ENCODE measurements around the gene CIROP.

Gene CIROP

DNA sequence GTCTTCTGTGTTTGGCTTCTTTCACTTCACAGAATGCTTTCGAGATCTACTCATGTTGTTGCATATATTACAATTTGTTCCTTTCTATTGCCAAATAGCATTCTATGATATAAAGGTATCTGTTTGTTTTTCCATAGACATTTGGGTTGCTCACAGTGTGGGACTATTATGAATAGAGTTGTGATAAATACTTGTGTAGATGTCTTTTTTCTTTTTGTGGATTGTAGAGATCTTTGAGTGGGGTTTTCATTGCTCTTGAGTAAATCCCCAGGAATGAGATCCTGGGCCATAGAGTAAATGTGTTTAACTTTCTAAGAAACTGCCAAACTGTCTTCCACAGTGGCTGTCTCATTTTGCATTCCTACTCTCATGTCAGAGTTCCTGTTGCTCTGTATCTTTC lies 39.1 kb upstream of the CIROP start:
- H3K4me3 ChIP-seq (ENCODE audit: low read depth, low read length, poor library complexity, severe bottlenecking) = no peak overlapping the region
- no peaks in the 10 kb centered on the region for H3F3A ChIP-seq (ENCODE audit: insufficient read depth, low read length)
- no peaks in the 10 kb centered on the region for H3K79me2 ChIP-seq (ENCODE audit: insufficient read depth, low read length)
- H3K4me1 ChIP-seq (ENCODE audit: insufficient read depth, low read length, severe bottlenecking) = no peaks in the 10 kb centered on the region
- H3K4me2 ChIP-seq (ENCODE audit: low read length) = no peak overlapping the region
- no peaks in the 10 kb centered on the region for H3K36me3 ChIP-seq (ENCODE audit: insufficient read depth, low read length)
- no peaks in the 10 kb centered on the region for H3K9me3 ChIP-seq (ENCODE audit: low read length)
- no peak overlapping the region for H3K9ac ChIP-seq (ENCODE audit: low read length)
- H4K20me1 ChIP-seq (ENCODE audit: insufficient read depth, low read length) = no peaks in the 10 kb centered on the region
- H3K9me2 ChIP-seq (ENCODE audit: low read depth, low read length) = no peaks in the 10 kb centered on the region
- no peak for TF ChIP-seq EZH2 (IDR thresholded peaks at IDR 0.05; ENCODE audit: borderline replicate concordance, low read length)
- TF ChIP-seq, protein P1, sequence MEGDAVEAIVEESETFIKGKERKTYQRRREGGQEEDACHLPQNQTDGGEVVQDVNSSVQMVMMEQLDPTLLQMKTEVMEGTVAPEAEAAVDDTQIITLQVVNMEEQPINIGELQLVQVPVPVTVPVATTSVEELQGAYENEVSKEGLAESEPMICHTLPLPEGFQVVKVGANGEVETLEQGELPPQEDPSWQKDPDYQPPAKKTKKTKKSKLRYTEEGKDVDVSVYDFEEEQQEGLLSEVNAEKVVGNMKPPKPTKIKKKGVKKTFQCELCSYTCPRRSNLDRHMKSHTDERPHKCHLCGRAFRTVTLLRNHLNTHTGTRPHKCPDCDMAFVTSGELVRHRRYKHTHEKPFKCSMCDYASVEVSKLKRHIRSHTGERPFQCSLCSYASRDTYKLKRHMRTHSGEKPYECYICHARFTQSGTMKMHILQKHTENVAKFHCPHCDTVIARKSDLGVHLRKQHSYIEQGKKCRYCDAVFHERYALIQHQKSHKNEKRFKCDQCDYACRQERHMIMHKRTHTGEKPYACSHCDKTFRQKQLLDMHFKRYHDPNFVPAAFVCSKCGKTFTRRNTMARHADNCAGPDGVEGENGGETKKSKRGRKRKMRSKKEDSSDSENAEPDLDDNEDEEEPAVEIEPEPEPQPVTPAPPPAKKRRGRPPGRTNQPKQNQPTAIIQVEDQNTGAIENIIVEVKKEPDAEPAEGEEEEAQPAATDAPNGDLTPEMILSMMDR (IDR thresholded peaks at IDR 0.05; ENCODE audit: low read length) = no peak
- no peak overlapping the region for H3K27ac ChIP-seq (ENCODE audit: low read depth, low read length, poor library complexity, severe bottlenecking)
- peaks cover 6% of the 10 kb centered on the region; the same call in 1 of the 2 replicates for H3K27me3 ChIP-seq (ENCODE audit: insufficient read depth, low read length)
- H2AFZ ChIP-seq (ENCODE audit: low read length) = no peak overlapping the region

DNA sequence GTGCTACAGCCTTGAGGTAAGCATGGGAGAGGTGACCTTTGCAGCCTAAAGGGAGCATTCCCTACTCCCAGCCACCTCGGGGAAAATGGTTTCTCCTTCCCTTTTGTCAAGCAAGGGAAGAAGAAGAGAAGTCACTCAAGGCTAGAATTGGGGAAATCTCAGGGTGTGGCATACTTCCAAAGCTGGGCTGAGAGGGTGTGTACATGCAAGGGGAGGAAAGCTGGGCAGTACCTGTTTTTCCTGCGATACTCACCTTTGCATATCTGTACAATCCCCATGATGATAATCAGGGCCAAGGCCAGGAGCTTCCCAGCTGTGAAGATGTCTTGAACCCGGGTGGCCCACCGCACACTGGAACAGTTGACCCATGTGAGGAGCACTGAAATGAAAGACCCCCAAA lies 38.0 kb upstream of the CIROP start:
- no peak overlapping the region for H2AFZ ChIP-seq (ENCODE audit: low read length)
- H3K9me2 ChIP-seq (ENCODE audit: low read depth, low read length) = no peaks in the 10 kb centered on the region
- no peaks in the 10 kb centered on the region for H3K79me2 ChIP-seq (ENCODE audit: insufficient read depth, low read length)
- peaks cover 6% of the 10 kb centered on the region; the same call in 1 of the 2 replicates for H3K27me3 ChIP-seq (ENCODE audit: insufficient read depth, low read length)
- no peak overlapping the region for H3K9ac ChIP-seq (ENCODE audit: low read length)
- no peaks in the 10 kb centered on the region for H3F3A ChIP-seq (ENCODE audit: insufficient read depth, low read length)
- no peak overlapping the region for H3K27ac ChIP-seq (ENCODE audit: low read depth, low read length, poor library complexity, severe bottlenecking)
- no peaks in the 10 kb centered on the region for H4K20me1 ChIP-seq (ENCODE audit: insufficient read depth, low read length)
- TF ChIP-seq, protein P1 (IDR thresholded peaks at IDR 0.05; ENCODE audit: low read length) = no peak
- no peak for TF ChIP-seq EZH2 (IDR thresholded peaks at IDR 0.05; ENCODE audit: borderline replicate concordance, low read length)
- H3K4me1 ChIP-seq (ENCODE audit: insufficient read depth, low read length, severe bottlenecking) = no peaks in the 10 kb centered on the region
- H3K36me3 ChIP-seq (ENCODE audit: insufficient read depth, low read length) = no peaks in the 10 kb centered on the region
- no peak overlapping the region for H3K4me2 ChIP-seq (ENCODE audit: low read length)
- H3K4me3 ChIP-seq (ENCODE audit: low read depth, low read length, poor library complexity, severe bottlenecking) = no peak overlapping the region
- no peaks in the 10 kb centered on the region for H3K9me3 ChIP-seq (ENCODE audit: low read length)

DNA sequence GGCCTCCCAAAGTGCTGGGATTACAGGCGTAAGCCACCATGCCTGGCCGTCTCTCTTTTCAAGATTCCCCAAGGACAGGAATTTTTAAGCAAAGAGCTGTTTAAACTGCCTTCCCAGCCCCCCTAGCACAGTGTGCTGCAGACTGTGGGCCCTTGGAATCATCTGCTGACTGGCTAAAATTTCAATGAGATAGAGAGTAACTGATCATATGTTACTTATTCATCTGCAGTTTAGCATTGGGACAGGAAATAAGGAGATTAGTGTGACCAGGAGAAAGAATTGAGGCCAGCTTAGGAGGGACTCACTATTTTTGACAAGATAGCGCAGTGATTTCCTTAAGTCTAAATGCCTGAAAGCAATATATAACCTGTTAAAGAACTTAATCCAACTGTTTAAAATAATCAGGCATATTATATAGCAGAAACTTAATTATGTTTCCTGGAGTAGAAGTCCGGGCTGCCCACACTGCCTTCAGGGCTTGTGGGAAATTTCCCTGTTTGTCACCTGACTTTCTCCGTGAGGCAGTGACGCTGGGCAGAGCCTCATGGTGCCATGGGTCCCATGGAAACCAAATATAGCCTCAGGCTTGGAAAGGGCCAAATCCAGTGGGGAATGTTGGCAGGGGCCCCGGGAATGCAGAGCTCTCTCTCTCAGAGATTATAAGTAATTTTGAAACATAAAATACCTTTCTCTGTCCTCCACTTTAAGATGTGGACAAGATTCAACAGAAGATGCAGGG lies 37.1 kb upstream of the CIROP start:
- Histone ChIP-seq H3K27ac (ENCODE audit: low read depth, low read length, poor library complexity, severe bottlenecking) (no peak overlapping the region), H2AFZ (ENCODE audit: low read length) (no peak overlapping the region), H3K4me3 (ENCODE audit: low read depth, low read length, poor library complexity, severe bottlenecking) (no peak overlapping the region), H3K36me3 (ENCODE audit: insufficient read depth, low read length) (no peaks in the 10 kb centered on the region), H4K20me1 (ENCODE audit: insufficient read depth, low read length) (no peaks in the 10 kb centered on the region), H3K4me1 (ENCODE audit: insufficient read depth, low read length, severe bottlenecking) (no peaks in the 10 kb centered on the region), H3F3A (ENCODE audit: insufficient read depth, low read length) (no peaks in the 10 kb centered on the region), H3K79me2 (ENCODE audit: insufficient read depth, low read length) (no peaks in the 10 kb centered on the region), H3K4me2 (ENCODE audit: low read length) (no peak overlapping the region), H3K9ac (ENCODE audit: low read length) (no peak overlapping the region), H3K27me3 (ENCODE audit: insufficient read depth, low read length) (0 out of 2 replicates have a peak, but pooled peaks cover 5% of the 10 kb centered on the region), H3K9me3 (ENCODE audit: low read length) (no peaks in the 10 kb centered on the region), H3K9me2 (ENCODE audit: low read depth, low read length) (no peaks in the 10 kb centered on the region)
- TF ChIP-seq, protein P1 (IDR thresholded peaks at IDR 0.05; ENCODE audit: low read length) = no peak
- TF ChIP-seq EZH2 (IDR thresholded peaks at IDR 0.05; ENCODE audit: borderline replicate concordance, low read length) = no peak

Data from OCI-LY1 (cell line).